Measurements from ENCODE around the gene STXBP4.

STXBP4 gene

DNA sequence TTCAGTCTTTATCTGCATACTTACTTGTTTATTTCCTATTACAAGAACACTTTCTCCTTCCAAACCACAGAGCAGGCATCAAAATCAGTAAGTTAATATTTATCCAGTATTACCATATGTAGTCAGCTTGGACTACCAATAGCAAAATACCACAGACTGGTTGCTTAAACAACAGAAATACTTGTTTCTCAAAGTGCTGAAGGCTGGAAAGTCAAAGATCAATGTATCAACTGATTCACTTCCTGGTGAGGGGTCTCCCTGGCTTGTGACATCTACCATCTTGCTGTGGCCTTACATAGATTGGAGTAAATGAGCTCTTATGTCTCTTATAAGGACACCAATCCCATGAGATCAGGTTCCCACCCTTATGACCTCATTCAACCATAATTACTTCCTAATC is 2.6 kb downstream of the STXBP4 start:
- DNase-seq (ENCODE audit: low read depth in 3 of 3): no peak

DNA sequence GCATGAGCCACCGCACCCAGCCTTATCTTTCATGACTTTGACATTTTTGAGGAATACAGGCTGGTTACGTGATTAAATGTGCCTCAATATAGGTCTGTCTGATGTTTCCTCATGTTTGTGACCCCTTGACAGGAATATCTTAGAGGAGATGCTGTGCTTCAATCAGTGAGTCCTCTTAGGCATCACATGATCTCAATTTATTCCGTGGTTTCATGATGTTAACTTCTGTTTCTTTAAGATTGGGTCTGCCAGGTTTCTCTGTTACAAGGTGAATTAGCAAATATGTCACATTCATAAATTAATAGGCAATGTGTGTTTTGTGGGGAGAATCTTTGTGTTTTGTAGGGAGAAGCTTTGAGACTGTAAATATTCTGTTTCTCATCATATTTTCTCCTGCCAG is 3.3 kb downstream of the STXBP4 start:
- no peak for DNase-seq (ENCODE audit: low read depth in 3 of 3)

DNA sequence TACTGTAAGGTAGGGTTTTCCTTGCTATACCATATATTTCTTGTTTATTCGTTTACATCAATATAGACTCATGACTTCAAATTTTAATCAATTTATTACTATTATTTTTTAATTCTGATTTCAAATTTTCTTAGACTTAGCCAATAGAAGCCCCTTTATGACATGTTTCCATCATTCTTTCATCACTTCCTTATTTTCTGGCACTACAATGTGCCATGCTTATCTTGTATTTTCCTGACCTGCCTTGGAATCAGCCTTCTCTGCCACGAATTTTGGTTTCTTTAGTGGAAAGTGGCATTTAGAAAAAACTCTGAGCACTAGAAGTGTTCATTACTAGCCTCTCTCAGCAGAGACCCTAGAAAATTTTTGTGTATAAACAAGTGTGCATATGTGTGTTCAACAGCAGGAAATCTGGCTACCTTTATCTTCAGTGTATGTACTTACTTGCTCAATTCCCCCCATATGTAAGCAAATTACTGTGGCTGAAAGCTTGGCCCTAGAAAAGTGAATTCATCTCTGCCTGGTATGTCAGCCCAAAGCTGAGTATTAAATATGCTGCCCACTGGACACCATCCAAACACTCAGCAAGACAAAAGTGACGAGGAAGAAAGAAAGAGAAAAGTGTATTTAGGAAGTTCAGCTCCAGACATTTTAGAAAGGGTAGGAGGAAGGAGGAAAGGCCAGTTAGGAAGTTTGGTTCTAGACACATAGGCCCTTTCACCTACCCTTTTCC is 4.0 kb downstream of the STXBP4 start:
- no peak for DNase-seq (ENCODE audit: low read depth in 3 of 3)

DNA sequence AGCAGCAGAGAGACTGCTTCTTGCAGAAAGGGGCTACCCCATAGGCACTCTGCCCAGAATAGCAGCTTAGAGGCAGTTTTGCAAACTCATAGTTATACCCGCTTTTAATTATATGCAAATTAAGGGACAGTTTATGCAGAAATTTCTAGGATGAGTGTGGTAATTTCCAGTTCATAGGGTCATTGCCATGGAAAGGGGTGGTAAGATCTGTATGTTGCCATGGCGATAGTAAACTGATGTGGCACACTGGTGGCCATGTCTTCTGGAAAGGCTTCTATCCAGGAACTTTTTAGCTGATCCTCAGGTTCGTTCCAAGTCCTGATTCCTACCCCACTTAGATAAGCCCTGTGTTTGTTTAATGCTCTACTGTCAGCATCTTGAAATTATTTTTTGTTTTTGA is 6.2 kb downstream of the STXBP4 start:
- DNase-seq (ENCODE audit: low read depth in 3 of 3): no peak

DNA sequence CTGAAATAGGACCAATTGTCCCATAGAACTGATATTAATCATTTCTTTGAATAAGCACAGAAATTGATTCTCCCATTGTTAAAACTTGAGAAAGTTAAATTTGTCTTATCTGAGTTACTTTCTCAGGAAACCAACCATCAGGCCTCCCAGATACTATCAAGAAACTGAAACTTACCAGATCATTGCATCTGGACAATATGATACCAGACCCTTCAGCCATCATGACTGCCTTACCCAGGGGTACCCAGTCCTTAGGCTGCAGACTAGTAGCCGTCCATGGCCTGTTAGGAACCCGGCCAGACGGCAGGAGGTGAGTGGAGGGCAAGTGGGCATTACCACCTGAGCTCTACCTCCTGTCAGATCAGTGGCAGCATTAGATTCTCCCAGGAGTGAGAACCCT is 7.8 kb downstream of the STXBP4 start:
- no peak for DNase-seq (ENCODE audit: low read depth in 3 of 3)

DNA sequence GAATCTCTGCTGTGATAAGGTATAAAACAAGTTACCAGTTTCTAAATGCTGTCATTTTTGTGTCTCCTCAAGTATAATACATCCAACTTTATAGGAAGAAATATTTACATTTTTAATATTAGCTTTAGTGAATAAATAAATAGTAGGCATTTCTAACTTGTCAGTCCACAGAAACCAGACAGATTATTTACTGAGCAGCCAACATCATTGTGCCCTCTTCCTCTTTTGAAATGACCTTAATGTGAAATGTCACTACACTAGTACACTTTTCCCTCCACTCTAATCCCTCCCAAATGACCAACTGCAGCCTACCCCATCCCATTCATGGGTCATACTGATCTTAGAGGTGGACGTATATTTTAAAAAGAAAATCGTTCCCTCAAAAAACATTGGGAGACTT is 9.2 kb downstream of the STXBP4 start:
- no peak for DNase-seq (ENCODE audit: low read depth in 3 of 3)

DNA sequence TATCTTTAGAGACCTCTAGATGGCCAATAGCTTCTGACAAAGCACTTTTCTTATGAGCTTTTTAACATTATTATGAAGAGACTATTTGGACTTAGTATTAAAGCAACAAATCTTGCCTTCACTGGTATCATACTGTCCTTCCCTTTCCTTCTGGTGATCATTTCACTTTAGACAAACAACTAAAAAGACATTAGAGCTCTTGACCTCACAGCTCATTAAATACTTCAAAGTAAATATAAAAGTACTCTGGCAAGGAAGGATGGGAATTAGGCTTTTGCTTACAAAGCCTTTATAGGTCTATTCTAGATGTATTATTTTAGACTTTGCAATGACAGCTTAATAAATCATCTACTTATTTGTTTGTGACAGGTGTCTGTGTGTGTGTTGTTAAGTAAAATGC is 11.1 kb downstream of the STXBP4 start:
- no peak for DNase-seq (ENCODE audit: low read depth in 3 of 3)

DNA sequence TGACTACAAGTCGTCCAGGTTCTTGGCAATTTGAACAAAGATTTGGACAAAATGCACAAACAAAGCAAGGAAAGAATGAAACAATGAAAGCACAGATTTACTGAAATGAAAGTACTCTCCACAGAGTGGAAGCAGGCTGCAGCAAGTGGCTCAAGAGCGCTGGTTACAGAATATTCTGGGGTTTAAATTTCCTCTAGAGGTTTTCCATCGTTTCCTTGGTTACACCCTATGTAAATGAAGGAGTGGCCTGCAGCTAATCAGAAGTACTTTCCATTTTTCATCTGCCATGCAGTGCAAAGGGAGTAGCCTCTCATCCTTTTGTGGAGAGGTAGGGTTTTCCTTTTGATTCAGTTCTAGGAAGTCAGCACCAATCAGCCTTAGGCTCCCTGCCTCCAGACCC is 11.8 kb downstream of the STXBP4 start:
- no peak for DNase-seq (ENCODE audit: low read depth in 3 of 3)

DNA sequence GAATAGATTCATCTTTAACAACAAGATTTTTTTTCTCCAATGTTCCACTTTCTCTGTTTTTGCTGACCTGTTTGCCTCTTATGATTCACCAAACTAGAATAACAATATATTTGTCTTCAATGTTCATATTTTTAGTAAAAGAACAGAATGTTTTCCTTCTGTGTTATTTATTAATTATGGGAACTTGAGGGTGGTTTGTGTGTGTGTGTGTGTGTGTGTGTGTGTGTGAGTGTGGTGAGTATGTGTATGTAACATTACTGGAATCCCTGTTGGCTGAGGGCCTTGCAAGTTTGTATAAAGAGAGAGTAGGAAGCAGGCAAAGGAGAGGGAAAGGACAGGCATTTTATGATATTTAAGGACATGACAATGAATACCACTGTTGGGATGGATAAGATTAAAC is 13.8 kb downstream of the STXBP4 start:
- no peak for DNase-seq (ENCODE audit: low read depth in 3 of 3)

DNA sequence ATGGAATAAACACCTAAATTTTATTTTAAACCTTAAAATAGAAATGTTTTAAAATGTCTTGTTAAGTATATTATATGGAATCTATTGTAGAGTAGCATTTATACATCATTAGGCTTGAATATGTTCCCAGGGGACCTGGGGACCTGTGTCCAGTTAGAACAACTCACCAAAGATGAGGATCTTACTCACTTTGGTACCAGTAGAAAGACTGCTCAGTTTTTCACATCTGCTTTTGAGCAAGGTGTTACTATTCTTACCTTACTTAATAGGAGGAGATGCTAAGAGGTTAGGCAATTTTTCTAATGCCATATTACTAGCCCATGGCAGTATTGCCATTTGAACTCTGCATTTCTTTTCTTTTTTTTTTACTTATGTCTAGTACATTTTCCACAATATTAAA is 14.7 kb downstream of the STXBP4 start:
- no peak for DNase-seq (ENCODE audit: low read depth in 3 of 3)

DNA sequence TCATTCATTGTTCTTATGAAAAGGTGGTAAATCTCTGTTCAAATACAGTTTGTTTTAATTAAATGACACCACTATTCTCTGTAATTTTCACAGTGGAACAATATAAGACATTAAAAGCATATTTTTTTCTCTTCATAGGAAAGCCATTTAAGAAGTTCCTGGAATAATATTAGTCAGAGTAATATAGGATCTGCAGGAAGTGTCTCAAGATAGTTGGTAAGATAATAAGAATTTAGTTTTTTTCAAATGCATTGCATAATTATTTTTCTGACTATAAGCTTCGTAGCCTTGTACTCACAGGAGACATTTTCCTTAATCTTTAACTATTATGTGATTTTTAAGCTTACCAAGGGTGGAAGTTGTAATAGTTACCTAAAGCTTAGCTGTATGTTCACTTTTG is 16.9 kb downstream of the STXBP4 start:
- no peak for DNase-seq (ENCODE audit: low read depth in 3 of 3)

DNA sequence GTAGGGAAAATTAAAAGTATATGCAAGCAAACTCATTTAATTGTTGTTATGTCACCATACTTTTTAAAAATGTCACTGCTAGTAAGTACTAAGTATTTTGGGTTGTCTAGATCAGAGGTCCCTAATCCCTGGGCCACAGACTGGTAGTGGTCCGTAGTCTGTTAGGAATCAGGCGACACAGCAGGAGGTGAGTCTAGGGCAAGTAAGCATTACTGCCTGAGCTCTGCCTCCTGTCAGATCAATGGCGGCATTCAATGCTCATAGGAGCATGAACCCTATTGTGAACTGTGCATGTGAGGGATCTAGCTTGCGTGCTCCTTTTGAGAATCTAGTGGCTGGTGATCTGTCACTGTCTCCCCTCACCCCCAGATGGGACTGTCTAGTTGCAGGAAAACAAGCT is 21.6 kb downstream of the STXBP4 start:
- DNase-seq (ENCODE audit: low read depth in 3 of 3): no peak

DNA sequence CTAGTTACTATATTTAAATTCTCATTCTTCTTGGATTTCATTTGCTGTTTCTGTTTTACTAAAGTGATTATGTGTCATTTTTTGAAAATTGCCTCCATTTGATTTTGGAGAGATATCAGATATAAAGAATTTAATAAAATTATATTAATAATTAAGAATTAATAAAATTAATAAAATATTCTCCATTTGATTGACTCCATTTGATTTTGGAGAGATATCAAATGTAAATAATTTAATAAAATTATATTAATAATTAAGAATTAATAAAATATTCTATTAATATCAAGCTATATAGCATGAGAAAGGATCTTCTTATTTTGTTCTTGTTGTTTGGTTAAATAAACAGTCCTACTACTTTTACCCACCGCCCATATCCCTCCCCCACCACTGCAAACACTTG is 23.0 kb downstream of the STXBP4 start:
- no peak for DNase-seq (ENCODE audit: low read depth in 3 of 3)

DNA sequence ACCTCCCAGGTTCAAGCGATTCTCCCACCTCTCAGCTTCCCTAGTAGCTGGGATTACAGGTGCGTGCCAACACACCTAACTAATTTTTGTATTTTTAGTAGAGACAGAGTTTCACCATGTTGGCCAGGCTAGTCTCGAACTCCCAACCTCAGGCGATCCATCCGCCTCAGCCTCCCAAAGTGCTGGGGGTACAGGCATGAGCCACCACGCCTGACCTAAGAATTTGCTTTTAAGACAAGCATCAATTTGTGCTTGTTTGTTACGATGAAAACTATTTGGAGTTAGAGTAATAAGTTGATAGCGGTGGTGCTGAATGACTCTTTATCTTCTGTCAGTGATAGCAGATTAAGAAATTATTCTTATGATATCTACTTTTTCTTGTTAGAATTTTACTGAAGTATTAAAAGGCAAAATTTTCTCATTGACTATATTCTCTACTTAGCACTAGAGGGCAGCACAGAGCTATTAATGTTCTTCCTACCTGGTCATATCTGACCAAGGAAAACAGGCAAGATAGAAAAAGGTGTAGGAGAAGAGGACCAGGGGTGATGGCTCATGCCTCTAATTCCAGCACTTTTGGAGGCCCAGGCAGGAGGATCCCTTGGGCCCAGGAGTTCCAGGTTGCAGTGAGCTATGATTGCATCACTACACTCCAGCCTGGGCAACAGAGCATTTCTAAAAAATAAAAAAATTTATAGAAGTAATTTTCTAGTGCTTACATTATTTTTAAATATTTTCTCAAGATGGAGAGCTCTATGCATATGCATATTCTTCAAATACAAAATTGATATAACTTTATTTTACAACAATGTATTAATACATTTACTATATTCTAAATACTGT is 24.5 kb downstream of the STXBP4 start:
- no peak for DNase-seq (ENCODE audit: low read depth in 3 of 3)

DNA sequence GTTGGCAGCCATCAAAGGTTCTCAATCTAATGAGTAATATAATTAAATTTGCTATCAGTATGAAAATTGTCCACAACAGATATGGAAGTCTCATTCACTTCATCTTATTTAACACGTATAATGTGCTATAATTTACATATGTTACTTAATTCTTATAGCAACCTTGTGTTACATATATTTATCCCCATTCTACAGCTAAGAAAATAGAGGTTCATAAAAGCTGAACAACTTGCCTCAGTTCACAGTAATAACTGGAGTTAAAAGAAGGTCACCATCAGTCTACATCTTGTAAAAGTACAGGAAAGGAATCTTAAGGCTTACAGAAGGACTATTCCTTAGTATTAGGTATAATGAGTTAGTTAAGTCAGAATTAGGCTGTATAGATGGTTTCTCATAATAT is 27.9 kb downstream of the STXBP4 start:
- no peak for DNase-seq (ENCODE audit: low read depth in 3 of 3)

DNA sequence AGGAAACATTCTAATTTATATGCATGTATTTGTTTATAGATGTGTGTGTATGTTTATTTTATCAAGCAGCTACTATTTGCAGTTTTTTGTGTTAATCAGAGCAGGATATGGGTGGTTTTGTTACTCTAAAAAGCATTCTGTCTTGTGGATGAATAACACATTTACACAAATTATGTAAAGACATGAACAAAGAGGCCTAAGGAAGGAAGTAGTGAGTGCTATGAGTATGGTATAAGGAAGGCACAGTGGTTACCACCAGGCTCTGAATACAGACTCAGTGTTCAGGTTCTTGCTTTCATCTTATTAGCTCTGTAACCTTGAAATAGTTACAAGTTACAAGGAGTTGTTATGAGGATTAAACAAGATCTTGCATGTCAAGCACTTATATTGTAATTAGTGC is 33.9 kb downstream of the STXBP4 start:
- DNase-seq (ENCODE audit: low read depth in 3 of 3): no peak

DNA sequence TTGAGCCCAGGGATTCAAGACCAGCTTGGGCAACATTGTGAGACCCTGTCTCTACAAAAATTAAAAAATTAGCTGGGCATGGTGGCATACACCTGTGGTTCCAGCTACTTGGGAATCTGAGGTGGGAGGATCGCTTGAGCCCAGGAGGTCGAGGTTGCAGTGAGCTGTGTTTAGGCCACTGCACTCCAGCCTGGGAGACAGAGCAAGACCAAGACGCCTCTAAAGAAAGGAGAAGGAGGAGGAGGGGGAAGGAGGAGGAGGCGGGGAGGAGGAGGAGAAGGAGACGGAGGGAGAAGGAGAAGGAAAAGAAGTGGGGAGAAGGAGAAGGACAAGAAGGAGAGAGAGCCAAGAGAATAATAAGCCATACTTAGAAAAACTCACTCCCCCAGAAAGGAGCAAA is 35.9 kb downstream of the STXBP4 start:
- no peak for DNase-seq (ENCODE audit: low read depth in 3 of 3)

DNA sequence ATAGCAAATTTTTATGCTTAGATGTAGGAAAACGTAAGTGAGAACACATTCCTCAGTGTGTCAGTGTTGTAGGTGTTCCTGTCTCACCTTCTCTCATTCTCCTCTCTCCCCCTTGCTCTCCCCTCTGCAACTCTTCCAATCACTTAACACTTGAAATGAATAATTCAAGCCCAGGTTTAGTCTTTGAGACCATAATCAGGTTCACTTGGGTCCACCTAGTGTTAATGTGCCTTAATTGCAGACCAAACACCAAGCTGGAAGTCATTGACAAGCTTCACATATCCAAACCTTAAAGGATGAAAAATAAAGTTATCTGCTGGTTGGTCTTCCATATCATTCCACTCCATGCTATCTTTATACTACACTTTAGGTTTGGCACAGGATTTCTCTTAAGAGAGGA is 37.0 kb downstream of the STXBP4 start:
- DNase-seq (ENCODE audit: low read depth in 3 of 3): no peak

DNA sequence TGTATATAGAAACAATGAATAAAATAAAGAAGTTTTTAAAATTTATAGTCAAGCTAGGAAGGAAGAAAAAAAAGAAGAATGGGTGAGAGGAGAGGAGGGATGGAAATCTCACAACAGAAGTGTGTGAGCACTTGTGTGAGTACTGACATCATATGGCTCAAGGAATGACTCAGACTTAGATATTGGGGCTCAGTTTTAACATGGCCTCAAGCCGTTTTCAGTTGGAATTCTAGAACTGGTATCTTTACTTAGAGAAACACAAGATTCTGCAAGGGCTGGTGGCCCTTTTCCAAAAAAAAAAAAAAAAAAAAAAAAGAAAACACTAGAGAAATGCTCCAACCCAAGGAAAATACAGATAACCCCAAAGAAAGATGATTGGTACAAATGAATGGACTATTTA is 55.1 kb downstream of the STXBP4 start:
- DNase-seq (ENCODE audit: low read depth in 3 of 3): no peak

DNA sequence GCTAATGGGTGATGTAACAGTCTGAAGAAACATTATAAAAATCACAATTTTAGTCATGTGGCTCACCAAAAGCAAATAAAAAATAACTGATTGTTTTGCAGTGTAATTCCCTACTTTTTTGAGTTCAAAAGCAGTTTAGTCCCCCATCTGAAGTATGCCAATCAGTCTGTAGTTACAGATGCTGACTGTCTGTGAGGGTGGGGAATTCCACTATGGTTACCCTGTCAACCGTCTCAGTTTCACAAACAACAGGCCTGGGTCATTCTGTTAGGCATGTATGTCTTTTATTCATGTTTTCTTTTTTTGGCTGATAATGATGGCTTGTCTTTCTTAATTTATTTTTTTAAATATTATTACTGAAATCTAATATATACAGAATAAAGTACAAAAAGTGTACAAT is 69.3 kb downstream of the STXBP4 start:
- DNase-seq (ENCODE audit: low read depth in 3 of 3): no peak

DNA sequence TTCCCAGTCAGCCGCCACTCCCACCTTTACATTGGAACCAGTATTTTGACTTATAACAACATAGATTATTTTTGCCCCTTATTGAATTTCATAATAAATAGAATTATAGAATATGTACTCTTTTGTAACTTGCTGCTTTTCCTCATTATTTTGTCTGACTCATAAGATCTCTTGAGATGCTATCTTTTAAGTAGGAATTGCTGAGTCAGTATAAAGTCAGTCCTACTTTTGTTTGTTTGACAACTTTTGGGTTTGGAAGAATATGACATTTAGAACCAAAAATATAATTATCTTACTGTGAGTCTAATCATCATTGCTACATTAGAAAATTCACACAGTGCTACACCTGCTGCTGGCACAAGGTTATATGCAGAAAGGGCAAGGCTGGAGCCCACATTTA is 69.7 kb downstream of the STXBP4 start:
- no peak for DNase-seq (ENCODE audit: low read depth in 3 of 3)

DNA sequence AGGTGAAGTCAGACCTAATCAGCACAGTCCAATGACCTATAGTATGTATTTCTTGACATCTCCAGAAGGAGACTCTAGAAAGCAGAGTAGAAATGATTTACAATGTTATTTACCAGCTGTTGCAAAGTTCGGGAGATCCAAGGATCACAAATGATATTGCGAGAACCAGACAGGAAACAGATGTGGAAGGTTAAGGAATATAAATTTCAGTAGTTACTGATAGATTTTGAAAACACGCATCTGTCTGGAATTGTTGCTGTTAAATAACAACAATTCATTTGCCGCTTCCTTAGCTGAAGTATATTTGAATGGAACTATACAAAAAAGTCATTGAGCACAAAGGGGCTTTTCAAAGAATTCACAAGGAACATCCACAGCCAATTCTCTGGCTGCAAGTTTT is 72.0 kb downstream of the STXBP4 start:
- no peak for DNase-seq (ENCODE audit: low read depth in 3 of 3)

DNA sequence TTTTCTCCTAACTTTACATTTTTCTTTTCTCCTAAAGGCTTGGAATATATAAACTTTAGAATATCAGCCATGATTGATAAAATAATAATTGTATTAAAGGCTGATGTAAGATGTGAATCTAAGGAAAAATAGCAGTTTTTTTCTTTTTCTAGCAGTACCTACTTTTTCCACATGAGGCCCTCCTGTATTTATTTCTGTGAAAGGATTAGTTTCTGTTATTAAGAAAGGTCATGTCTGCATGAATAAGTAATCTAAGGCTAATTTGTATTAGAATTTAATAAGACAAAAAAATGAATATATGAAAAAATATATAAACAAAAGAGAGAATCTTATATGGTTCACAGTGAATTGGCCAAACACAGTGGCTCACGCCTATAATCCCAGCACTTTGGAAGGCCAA is 85.3 kb downstream of the STXBP4 start:
- DNase-seq (ENCODE audit: low read depth in 3 of 3): no peak

DNA sequence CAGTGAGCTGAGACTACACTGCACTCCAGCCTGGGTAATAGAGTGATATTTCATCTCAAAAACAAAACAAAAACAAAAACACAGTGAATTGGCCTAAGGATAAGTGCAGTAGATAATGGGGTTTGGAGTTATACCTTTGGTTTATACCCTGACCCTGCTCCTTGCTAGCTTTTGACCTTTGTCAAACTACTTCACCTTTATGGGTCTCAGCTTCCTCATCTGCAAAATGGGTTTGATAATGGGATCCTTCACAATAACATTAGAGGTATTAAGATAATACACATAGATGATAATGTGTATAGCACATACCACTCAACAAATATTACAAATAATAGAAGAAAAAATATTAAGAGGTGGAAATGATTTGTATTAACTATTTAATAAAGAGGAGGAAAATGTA is 85.9 kb downstream of the STXBP4 start:
- DNase-seq (ENCODE audit: low read depth in 3 of 3): no peak
